ENCODE results near the gene OTUD3. TPM values are rescaled to one million over a fixed set of nuclear protein-coding genes. Genes with fewer than 3 reads are reported as not detected.

Gene OTUD3
- total and polyA plus RNA-seq, 9 of the 15 experiments (the other 6 are each of a cell fraction or from before 2014, with no cell fraction given), result 2.0 to 16.6 (median 11.0) TPM

DNA sequence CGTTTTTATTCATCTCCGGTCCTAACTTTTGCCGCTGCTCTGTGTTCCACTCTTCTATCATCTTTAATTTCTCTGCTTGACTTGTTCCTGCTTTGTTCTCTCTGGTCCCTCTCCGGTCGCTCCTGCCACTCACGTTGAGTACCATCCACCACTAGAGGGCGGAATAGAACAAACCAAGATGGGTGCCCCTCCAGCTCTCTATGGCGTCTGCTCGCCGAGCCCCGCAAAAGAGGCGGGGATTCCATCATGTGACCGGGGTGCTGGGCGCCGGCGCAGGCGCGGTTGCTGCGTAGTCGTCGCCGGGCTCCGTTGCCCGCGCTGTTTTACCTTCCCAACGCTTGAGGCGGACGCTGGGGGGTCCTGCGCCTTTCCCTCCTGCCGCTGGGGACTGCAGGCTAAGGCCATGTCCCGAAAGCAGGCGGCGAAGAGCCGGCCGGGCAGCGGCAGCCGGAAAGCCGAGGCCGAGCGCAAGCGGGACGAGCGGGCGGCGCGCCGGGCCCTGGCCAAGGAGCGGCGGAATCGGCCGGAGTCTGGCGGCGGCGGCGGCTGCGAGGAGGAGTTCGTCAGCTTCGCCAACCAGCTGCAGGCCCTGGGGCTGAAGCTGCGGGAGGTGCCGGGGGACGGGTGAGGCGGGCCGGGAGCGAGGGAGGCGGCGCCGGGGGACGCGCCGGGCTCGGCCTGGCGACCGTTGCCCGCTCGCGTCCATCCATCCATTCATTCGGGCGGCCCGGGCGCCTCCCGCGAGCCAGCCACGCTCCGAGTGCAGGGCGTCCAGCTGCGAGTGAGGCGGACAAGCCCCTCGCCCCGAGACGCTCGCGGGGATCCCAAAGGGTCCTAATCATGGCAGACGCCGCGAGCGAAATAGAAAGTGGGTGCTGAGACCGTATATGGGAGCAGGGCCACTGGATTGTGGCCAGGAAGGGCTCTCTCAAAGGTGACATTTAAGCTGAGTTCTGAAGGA lies at the start of gene OTUD3 (continued):
- TF ChIP-seq E4F1 (CRISPR knock-in tag; IDR thresholded peaks at IDR 0.05; ENCODE audit: borderline replicate concordance) (no peak), ZNF174 (CRISPR knock-in tag; IDR thresholded peaks at IDR 0.05) (no peak), U2AF1 (optimal IDR thresholded peaks at IDR 0.05; ENCODE audit: low read depth, low read length) (peak; percentile 37), ETV5 (CRISPR knock-in tag; IDR thresholded peaks at IDR 0.05; ENCODE audit: low read depth) (0 out of 2 replicates have a peak, but pooled peaks have one; percentile 12), PTRF (tag; IDR thresholded peaks at IDR 0.05) (no peak), RNF2 (IDR thresholded peaks at IDR 0.05) (no peak), NFYB (IDR thresholded peaks at IDR 0.05; ENCODE audit: extremely low read depth, insufficient read length) (no peak), BHLHE40 (IDR thresholded peaks at IDR 0.05; ENCODE audit: low read length) (peak; percentile 67), ZFP30 (CRISPR knock-in tag; IDR thresholded peaks at IDR 0.05; ENCODE audit: borderline replicate concordance) (no peak), PHF8 (IDR thresholded peaks at IDR 0.05; ENCODE audit: borderline replicate concordance, low read length) (peak; percentile 97; the same call in 1 of the 2 replicates), RAD51 (IDR thresholded peaks at IDR 0.05; ENCODE audit: borderline replicate concordance, low read depth) (peak; percentile 96), STAT5A (IDR thresholded peaks at IDR 0.05; ENCODE audit: borderline replicate concordance, low read length) (no peak), ZNF668 (CRISPR knock-in tag; IDR thresholded peaks at IDR 0.05) (no peak)
- TF ChIP-seq, protein P1, sequence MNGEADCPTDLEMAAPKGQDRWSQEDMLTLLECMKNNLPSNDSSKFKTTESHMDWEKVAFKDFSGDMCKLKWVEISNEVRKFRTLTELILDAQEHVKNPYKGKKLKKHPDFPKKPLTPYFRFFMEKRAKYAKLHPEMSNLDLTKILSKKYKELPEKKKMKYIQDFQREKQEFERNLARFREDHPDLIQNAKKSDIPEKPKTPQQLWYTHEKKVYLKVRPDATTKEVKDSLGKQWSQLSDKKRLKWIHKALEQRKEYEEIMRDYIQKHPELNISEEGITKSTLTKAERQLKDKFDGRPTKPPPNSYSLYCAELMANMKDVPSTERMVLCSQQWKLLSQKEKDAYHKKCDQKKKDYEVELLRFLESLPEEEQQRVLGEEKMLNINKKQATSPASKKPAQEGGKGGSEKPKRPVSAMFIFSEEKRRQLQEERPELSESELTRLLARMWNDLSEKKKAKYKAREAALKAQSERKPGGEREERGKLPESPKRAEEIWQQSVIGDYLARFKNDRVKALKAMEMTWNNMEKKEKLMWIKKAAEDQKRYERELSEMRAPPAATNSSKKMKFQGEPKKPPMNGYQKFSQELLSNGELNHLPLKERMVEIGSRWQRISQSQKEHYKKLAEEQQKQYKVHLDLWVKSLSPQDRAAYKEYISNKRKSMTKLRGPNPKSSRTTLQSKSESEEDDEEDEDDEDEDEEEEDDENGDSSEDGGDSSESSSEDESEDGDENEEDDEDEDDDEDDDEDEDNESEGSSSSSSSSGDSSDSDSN (IDR thresholded peaks at IDR 0.05; ENCODE audit: borderline replicate concordance in 1 of 2, low read depth in 2 of 2, low read length in 2 of 2), result peak; percentile 63 to 94; a peak in 3 of 4 replicates
- TF ChIP-seq, protein P2, sequence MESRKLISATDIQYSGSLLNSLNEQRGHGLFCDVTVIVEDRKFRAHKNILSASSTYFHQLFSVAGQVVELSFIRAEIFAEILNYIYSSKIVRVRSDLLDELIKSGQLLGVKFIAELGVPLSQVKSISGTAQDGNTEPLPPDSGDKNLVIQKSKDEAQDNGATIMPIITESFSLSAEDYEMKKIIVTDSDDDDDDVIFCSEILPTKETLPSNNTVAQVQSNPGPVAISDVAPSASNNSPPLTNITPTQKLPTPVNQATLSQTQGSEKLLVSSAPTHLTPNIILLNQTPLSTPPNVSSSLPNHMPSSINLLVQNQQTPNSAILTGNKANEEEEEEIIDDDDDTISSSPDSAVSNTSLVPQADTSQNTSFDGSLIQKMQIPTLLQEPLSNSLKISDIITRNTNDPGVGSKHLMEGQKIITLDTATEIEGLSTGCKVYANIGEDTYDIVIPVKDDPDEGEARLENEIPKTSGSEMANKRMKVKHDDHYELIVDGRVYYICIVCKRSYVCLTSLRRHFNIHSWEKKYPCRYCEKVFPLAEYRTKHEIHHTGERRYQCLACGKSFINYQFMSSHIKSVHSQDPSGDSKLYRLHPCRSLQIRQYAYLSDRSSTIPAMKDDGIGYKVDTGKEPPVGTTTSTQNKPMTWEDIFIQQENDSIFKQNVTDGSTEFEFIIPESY (CRISPR knock-in tag; IDR thresholded peaks at IDR 0.05), result no peak
- TF ChIP-seq, protein P3, sequence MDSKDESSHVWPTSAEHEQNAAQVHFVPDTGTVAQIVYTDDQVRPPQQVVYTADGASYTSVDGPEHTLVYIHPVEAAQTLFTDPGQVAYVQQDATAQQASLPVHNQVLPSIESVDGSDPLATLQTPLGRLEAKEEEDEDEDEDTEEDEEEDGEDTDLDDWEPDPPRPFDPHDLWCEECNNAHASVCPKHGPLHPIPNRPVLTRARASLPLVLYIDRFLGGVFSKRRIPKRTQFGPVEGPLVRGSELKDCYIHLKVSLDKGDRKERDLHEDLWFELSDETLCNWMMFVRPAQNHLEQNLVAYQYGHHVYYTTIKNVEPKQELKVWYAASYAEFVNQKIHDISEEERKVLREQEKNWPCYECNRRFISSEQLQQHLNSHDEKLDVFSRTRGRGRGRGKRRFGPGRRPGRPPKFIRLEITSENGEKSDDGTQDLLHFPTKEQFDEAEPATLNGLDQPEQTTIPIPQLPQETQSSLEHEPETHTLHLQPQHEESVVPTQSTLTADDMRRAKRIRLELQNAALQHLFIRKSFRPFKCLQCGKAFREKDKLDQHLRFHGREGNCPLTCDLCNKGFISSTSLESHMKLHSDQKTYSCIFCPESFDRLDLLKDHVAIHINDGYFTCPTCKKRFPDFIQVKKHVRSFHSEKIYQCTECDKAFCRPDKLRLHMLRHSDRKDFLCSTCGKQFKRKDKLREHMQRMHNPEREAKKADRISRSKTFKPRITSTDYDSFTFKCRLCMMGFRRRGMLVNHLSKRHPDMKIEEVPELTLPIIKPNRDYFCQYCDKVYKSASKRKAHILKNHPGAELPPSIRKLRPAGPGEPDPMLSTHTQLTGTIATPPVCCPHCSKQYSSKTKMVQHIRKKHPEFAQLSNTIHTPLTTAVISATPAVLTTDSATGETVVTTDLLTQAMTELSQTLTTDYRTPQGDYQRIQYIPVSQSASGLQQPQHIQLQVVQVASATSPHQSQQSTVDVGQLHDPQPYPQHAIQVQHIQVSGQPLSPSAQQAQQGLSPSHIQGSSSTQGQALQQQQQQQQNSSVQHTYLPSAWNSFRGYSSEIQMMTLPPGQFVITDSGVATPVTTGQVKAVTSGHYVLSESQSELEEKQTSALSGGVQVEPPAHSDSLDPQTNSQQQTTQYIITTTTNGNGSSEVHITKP (IDR thresholded peaks at IDR 0.05; ENCODE audit: partially characterized antibody), result peak; percentile 39
